Measurements from ENCODE around the gene UTP3. TPM values are rescaled to one million over a fixed set of nuclear protein-coding genes. Genes with fewer than 3 reads are reported as not detected.
"Not testable (repeated sequence)": the region's sequence is repeated elsewhere in the genome, so short reads cannot be mapped to it uniquely, and the experiment has no call there.

Gene UTP3
- total RNA-seq, 2 donors from 2014 or later, result 36.0 to 37.8 TPM

GRCh38 chr4:70734168-70734954 lies 46.0 kb downstream of the UTP3 start:
- no peaks in the 10 kb centered on the region for H3K9me3 Mint-ChIP-seq
- DNase-seq, result no peak
- H3K9me3 ChIP-seq (ENCODE audit: control insufficient read depth, low read length), result no peaks in the 10 kb centered on the region
- H3K27me3 Mint-ChIP-seq (ENCODE audit: insufficient read depth), result no peaks in the 10 kb centered on the region
- TF ChIP-seq CTCF (conservative IDR thresholded peaks at IDR 0.05), result no peak
- H3K9ac ChIP-seq (ENCODE audit: extremely low read depth, low read length, poor library complexity, severe bottlenecking), result no peak overlapping the region
- WGBS, 2 experiments (ENCODE audit: insufficient coverage in 1 of 2, insufficient read length in 1 of 2), result 90 to 93% methylated on average over 5 of the region's 5 CpGs
- H3K4me1 ChIP-seq (ENCODE audit: control insufficient read depth, insufficient read depth, low read length), result no peaks in the 10 kb centered on the region
- peak overlapping the region; percentile 39 for H3K27ac Mint-ChIP-seq
- H3K4me3 ChIP-seq (ENCODE audit: low read length), result no peak overlapping the region
- peaks cover 9% of the 10 kb centered on the region for H3K4me1 Mint-ChIP-seq
- no peaks in the 10 kb centered on the region for H3K27me3 ChIP-seq (ENCODE audit: control insufficient read depth, insufficient read depth, low read length, poor library complexity, severe bottlenecking)
- H3K4me3 Mint-ChIP-seq, result no peak overlapping the region
- peaks cover 4% of the 10 kb centered on the region for H3K36me3 Mint-ChIP-seq (ENCODE audit: low read depth)
- no peaks in the 10 kb centered on the region for H3K36me3 ChIP-seq (ENCODE audit: control insufficient read depth, insufficient read depth, low read length)
- H3K27ac ChIP-seq (ENCODE audit: low read depth, low read length), result peak overlapping the region; percentile 41

GRCh38 chr4:70734971-70735370 lies 46.6 kb downstream of the UTP3 start:
- H3K36me3 Mint-ChIP-seq (ENCODE audit: low read depth), result peaks cover 4% of the 10 kb centered on the region
- no peaks in the 10 kb centered on the region for H3K9me3 Mint-ChIP-seq
- WGBS, 2 experiments (ENCODE audit: insufficient coverage in 1 of 2, insufficient read length in 1 of 2), result 96 to 97% methylated on average over 2 to 3 of the region's 3 CpGs
- H3K36me3 ChIP-seq (ENCODE audit: control insufficient read depth, insufficient read depth, low read length), result no peaks in the 10 kb centered on the region
- no peak overlapping the region for H3K9ac ChIP-seq (ENCODE audit: extremely low read depth, low read length, poor library complexity, severe bottlenecking)
- peaks cover 13% of the 10 kb centered on the region for H3K4me1 Mint-ChIP-seq
- no peak overlapping the region for H3K27ac Mint-ChIP-seq
- H3K4me3 Mint-ChIP-seq, result no peak overlapping the region
- H3K4me1 ChIP-seq (ENCODE audit: control insufficient read depth, insufficient read depth, low read length), result no peaks in the 10 kb centered on the region
- no peaks in the 10 kb centered on the region for H3K9me3 ChIP-seq (ENCODE audit: control insufficient read depth, low read length)
- no peaks in the 10 kb centered on the region for H3K27me3 Mint-ChIP-seq (ENCODE audit: insufficient read depth)
- TF ChIP-seq CTCF (conservative IDR thresholded peaks at IDR 0.05), result no peak
- no peaks in the 10 kb centered on the region for H3K27me3 ChIP-seq (ENCODE audit: control insufficient read depth, insufficient read depth, low read length, poor library complexity, severe bottlenecking)
- H3K27ac ChIP-seq (ENCODE audit: low read depth, low read length), result no peak overlapping the region
- H3K4me3 ChIP-seq (ENCODE audit: low read length), result no peak overlapping the region
- no peak for DNase-seq

GRCh38 chr4:70735915-70736314 lies 47.6 kb downstream of the UTP3 start:
- peaks cover 15% of the 10 kb centered on the region for H3K4me1 Mint-ChIP-seq
- H3K9ac ChIP-seq (ENCODE audit: extremely low read depth, low read length, poor library complexity, severe bottlenecking); H3K27ac ChIP-seq (ENCODE audit: low read depth, low read length); H3K27me3 ChIP-seq (ENCODE audit: control insufficient read depth, insufficient read depth, low read length, poor library complexity, severe bottlenecking); H3K4me1 ChIP-seq (ENCODE audit: control insufficient read depth, insufficient read depth, low read length); H3K36me3 ChIP-seq (ENCODE audit: control insufficient read depth, insufficient read depth, low read length); H3K36me3 Mint-ChIP-seq (ENCODE audit: low read depth); H3K4me3 Mint-ChIP-seq; H3K4me3 ChIP-seq (ENCODE audit: low read length); H3K9me3 ChIP-seq (ENCODE audit: control insufficient read depth, low read length); H3K27me3 Mint-ChIP-seq (ENCODE audit: insufficient read depth); H3K9me3 Mint-ChIP-seq; H3K27ac Mint-ChIP-seq: not testable (repeated sequence)
- TF ChIP-seq CTCF (conservative IDR thresholded peaks at IDR 0.05), result peak; percentile 76
- DNase-seq, result peak; percentile 71
- 74% methylated on average over 2 of the region's 2 CpGs; no CpG with 5 or more reads in 1 of the 2 experiments for WGBS, 2 experiments (ENCODE audit: insufficient coverage in 1 of 2, insufficient read length in 1 of 2)

All from endodermal cell (in vitro differentiated cells).